Activated CD8-positive, alpha-beta T cell treated with anti-CD3 and anti-CD28 coated beads for 36 hours (primary cell): ENCODE measurements around the gene CAMK2N2. TPM values are rescaled to one million over a fixed set of nuclear protein-coding genes. Genes with fewer than 3 reads are reported as not detected.

Source experiments
- ATAC-seq: fragments of 200-7000 bp; cut with Tn5 transposase; one replicate; pipeline ENCODE4 v1.10.0; 2021; ENCODE audit warnings: mild to moderate bottlenecking, moderate library complexity
- CTCF ChIA-PET: fragments of 350-600 bp; sonication (Branson Sonifier 250); formaldehyde crosslinking; loops from one replicate; lab custom pipeline; 2021; ENCODE audit warnings: antibody characterized with exemption; lab: Charles Lee
- POLR2A ChIA-PET: fragments of 350-600 bp; sonication (Branson Sonifier 250); formaldehyde crosslinking; loops from one replicate; lab custom pipeline; 2021; ENCODE audit warnings: antibody characterized with exemption; lab: Charles Lee
- DNase-seq: peaks from one replicate; pipeline ENCODE4 v3.0.0-alpha.2; 2020
- H3K27ac Mint-ChIP-seq: one replicate; pipeline ENCODE4 v1.8.0; 2021; ENCODE audit warnings: mild to moderate bottlenecking, mixed read lengths
- H3K27me3 Mint-ChIP-seq: one replicate; pipeline ENCODE4 v1.8.0; 2021; ENCODE audit warnings: mixed read lengths
- H3K36me3 Mint-ChIP-seq: one replicate; pipeline ENCODE4 v1.8.0; 2021; ENCODE audit warnings: low read depth, mixed read lengths
- H3K4me1 Mint-ChIP-seq: one replicate; pipeline ENCODE4 v1.8.0; 2021; ENCODE audit warnings: low read depth, mixed read lengths
- H3K4me3 Mint-ChIP-seq: one replicate; pipeline ENCODE4 v1.8.0; 2021; ENCODE audit warnings: mild to moderate bottlenecking, moderate library complexity, mixed read lengths
- H3K9me3 Mint-ChIP-seq: one replicate; pipeline ENCODE4 v1.8.0; 2021; ENCODE audit warnings: mixed read lengths
- CTCF ChIP-seq: fragments of 200-600 bp; IDR thresholded peaks from one replicate; pipeline ENCODE4 v1.8.0; 2022; ENCODE audit warnings: antibody characterized with exemption, mild to moderate bottlenecking
- intact Hi-C: fragments of 100-400 bp; cut with micrococcal nuclease; formaldehyde crosslinking; loops from one replicate; pipeline ENCODE4 v1.10.0; 2022
- total RNA-seq, 2 experiments: library from RNA; stranded (reverse); gene quantifications; one replicate each; pipeline ENCODE4 v1.2.3, GENCODE V29; 2021

The CAMK2N2 gene
- total RNA-seq, 2 experiments from 2014 or later: 0.18 to 0.22 TPM

GRCh38 chr3:184250167-184250828 is 11.1 kb downstream of the CAMK2N2 start:
- Mint-ChIP-seq H3K4me1 (peaks cover 16% of the 10 kb centered on the region), H3K4me3 (peak overlapping the region; percentile 91), H3K9me3 (no peaks in the 10 kb centered on the region), H3K27ac (peak overlapping the region; percentile 97), H3K27me3 (no peaks in the 10 kb centered on the region), H3K36me3 (peaks cover 8% of the 10 kb centered on the region)
- POLR2A ChIA-PET: interaction anchor here (0.6 to 1.4 kb wide), 14 partner anchors 9 to 314 kb away, joined by 3 to 6 read pairs (median 4); partner anchors contain the start of gene VWA5B2
- intact Hi-C loops: no loop called here
- CTCF ChIA-PET: interaction anchor here (0.8 to 4.9 kb wide), 33 partner anchors 9 to 365 kb away, joined by 3 to 67 read pairs (median 4); partner anchors contain the start of genes ABCF3, CAMK2N2, CLCN2 and PARL
- ATAC-seq (peak; percentile 67), DNase-seq (peak; percentile 98)
- TF ChIP-seq CTCF: peak; percentile 85

- no peak for TF ChIP-seq CTCF
- ChIA-PET POLR2A (interaction anchor here (0.6 to 1.3 kb wide), 12 partner anchors 10 to 313 kb away, joined by 3 to 6 read pairs (median 4); partner anchors contain the start of gene VWA5B2), CTCF (interaction anchor here (0.6 to 4.9 kb wide), 34 partner anchors 9 to 365 kb away, joined by 3 to 67 read pairs (median 4); partner anchors contain the start of genes ABCF3, CAMK2N2, CLCN2 and PARL)
- H3K9me3 Mint-ChIP-seq: no peaks in the 10 kb centered on the region
- H3K36me3 Mint-ChIP-seq: peaks cover 13% of the 10 kb centered on the region
- DNase-seq: peak; percentile 99
- peak; percentile 91 for ATAC-seq
- H3K4me3 Mint-ChIP-seq: peak within 1 kb of the TSS; percentile 91
- H3K27ac Mint-ChIP-seq: peak within 1 kb of the TSS; percentile 97
- intact Hi-C loops: loop anchor here (2.0 to 5.0 kb wide), 2 partner anchors 48 to 115 kb away; partner anchors contain the start of genes EIF2B5 and PSMD2
- H3K27me3 Mint-ChIP-seq: no peaks in the 10 kb centered on the region
- peaks cover 11% of the 10 kb centered on the region for H3K4me1 Mint-ChIP-seq
Measured at GRCh38 chr3:184249412-184250166, 11.8 kb downstream of the CAMK2N2 start, which contains the start of gene EEF1AKMT4. Gene EEF1AKMT4, plus strand, starts transcription at chr3:184249672. Its CDS starts 23 bp downstream, at chr3:184249695.

- H3K4me1 Mint-ChIP-seq: peaks cover 11% of the 10 kb centered on the region
- H3K4me3 Mint-ChIP-seq: peak within 1 kb of the TSS; percentile 91
- POLR2A ChIA-PET: interaction anchor here (1.0 kb wide), 1 partner anchor 19 kb away, joined by 3 read pairs; the partner anchor contains the start of gene VWA5B2
- no peaks in the 10 kb centered on the region for H3K27me3 Mint-ChIP-seq
- ATAC-seq: peak; percentile 48
- intact Hi-C loops: loop anchor here (2.0 to 5.0 kb wide), 2 partner anchors 49 to 114 kb away; partner anchors contain the start of genes EIF2B5 and PSMD2
- CTCF ChIA-PET: interaction anchor here (1.1 to 1.4 kb wide), 2 partner anchors 16 to 104 kb away, joined by 6 to 10 read pairs; no protein-coding TSS in a partner anchor
- peak; percentile 90 for DNase-seq
- H3K36me3 Mint-ChIP-seq: peaks cover 16% of the 10 kb centered on the region
- no peaks in the 10 kb centered on the region for H3K9me3 Mint-ChIP-seq
- H3K27ac Mint-ChIP-seq: peak within 1 kb of the TSS; percentile 97
- TF ChIP-seq CTCF: no peak
Measured at GRCh38 chr3:184248454-184249411, 12.6 kb downstream of the CAMK2N2 start, which contains the start of gene ALG3. Gene ALG3, minus strand, starts transcription at chr3:184248962. Its CDS starts 22 bp downstream, at chr3:184248940.

- no peak for TF ChIP-seq CTCF
- peaks cover 4% of the 10 kb centered on the region for H3K4me1 Mint-ChIP-seq
- no peak for DNase-seq
- no peak overlapping the region for H3K4me3 Mint-ChIP-seq
- no peaks in the 10 kb centered on the region for H3K27me3 Mint-ChIP-seq
- CTCF ChIA-PET: interaction anchor here (1.7 to 1.8 kb wide), 2 partner anchors 10 to 14 kb away, joined by 3 to 10 read pairs; no protein-coding TSS in a partner anchor
- no peak overlapping the region for H3K27ac Mint-ChIP-seq
- intact Hi-C loops: no loop called here
- peaks cover 20% of the 10 kb centered on the region for H3K36me3 Mint-ChIP-seq
- H3K9me3 Mint-ChIP-seq: no peaks in the 10 kb centered on the region
- POLR2A ChIA-PET: no interaction called here
- no peak for ATAC-seq
Measured at GRCh38 chr3:184242297-184242685, 19.1 kb downstream of the CAMK2N2 start.
